Islet precursor cell (in vitro differentiated cells): ENCODE data around the gene PYGL.

Experiments used
- DNase-seq: peaks from one replicate; pipeline ENCODE4 v3.0.0-alpha.2; 2018

Gene PYGL

GRCh38 chr14:50871228-50871627, 73.1 kb downstream of the PYGL start:
- no peak for DNase-seq

- DNase-seq, result no peak
These were observed 78.7 kb downstream of the PYGL start for GRCh38 chr14:50865391-50866076.

DNA sequence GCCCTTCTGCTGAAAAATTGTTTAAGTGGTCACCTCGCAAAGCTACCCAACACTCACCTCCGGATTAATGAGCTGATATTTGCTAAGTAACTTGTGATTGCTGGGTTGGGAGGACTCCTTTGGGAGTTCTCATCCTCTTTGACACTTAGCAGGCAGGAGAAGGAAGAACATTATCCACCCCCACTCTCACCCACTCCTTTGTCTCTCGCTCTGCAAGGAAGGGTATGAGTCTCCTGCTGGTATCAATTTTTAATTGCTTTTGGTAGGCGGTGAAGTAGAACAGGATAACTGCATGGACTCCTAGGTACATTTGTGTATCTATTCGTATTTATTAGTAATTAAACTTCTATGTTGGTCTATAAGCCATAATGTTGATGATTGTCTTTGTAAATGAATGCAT, 79.3 kb downstream of the PYGL start:
- no peak for DNase-seq

DNA sequence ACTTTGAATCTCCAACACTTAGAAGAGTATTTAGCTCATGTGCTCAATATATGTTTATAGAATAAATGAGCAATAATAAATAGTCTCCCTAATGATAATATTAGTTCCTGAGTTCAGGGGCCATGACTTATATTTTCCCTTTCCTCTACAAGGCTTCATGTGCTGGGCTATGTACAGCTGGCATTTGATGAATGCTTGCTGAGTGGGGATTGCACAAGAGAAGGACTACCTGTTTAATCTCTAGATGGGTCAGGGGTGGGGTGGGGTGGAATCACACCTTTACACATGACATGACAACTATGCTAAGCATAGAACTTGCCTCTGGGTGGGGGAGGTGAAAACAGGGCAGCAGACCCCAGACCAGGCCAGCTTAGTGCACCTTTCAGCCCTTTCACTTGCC, 80.0 kb downstream of the PYGL start:
- DNase-seq, result no peak

GRCh38 chr14:50862036-50862570, 82.2 kb downstream of the PYGL start:
- no peak for DNase-seq

GRCh38 chr14:50860478-50861086, 83.7 kb downstream of the PYGL start:
- peak; percentile 82 for DNase-seq

DNA sequence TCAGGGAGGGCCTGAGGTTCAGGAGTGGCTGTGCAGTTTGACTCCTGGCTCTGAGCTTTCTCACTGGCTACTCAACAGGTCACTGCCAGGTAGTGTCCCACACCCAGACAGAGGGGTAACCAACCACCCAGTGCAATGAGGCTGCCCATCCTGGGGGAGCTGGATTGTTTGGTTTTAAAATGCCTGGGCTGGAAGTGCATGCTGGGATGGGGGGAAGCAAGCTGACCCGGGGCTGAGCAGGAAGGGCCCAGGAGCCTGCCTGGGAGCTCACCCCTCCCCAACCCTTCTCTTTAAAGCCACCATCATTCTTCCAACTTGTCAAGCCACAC, 85.0 kb downstream of the PYGL start:
- no peak for DNase-seq

- DNase-seq, result no peak
These were observed 87.6 kb downstream of the PYGL start for GRCh38 chr14:50856660-50857059.

DNA sequence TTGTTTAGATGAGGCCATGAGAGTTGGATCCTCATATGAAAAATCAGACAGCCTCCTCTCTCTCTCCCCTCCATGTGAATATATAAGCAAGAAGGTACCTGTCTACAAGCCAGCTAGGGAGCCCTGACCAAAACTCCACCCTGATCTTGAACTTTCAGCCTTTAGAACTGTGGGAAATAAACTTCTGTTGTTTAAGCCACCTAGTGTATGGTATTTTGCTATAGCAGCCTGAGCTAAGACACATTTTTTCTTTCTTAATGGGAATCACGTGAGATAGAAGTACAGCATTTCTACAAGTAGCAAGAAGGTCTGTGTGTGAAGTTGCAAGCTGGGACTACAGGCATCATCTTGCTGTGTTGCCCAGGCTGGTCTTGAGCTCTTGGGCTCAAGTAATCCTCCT, 88.7 kb downstream of the PYGL start:
- no peak for DNase-seq
